Esophagus squamous epithelium (tissue), 5 donors: Measurements from ENCODE around the gene PTPRJ. TPM values are rescaled to one million over a fixed set of nuclear protein-coding genes. Genes with fewer than 3 reads are reported as not detected.
A peak's percentile ranks its signal among the peaks of the same experiment; 100 is the strongest.

Experiments used
- DNase-seq: peaks from one replicate; lab custom pipeline; 2025; lab: John Stamatoyannopoulos, UW
- H3K27ac ChIP-seq, 4 donors: fragments of 200-600 bp; sonication (generic); one replicate each; pipeline ENCODE4 v1.5.1; 2016 to 2019; ENCODE audit warnings: mild to moderate bottlenecking in 1 of 4
- H3K27me3 ChIP-seq, 4 donors: fragments of 200-600 bp; sonication (generic); 1 replicate in 3 of 4; 2 replicates in 1 of 4; pipeline versions ENCODE4 v1.5.1 to v1.6.0; 2017 to 2021; ENCODE audit warnings: antibody characterized with exemption in 1 of 4
- H3K36me3 ChIP-seq, 3 donors: fragments of 200-600 bp; sonication (generic); one replicate each; pipeline ENCODE4 v1.5.1; 2016 to 2019
- H3K4me1 ChIP-seq, 3 donors: fragments of 200-600 bp; sonication (generic); one replicate each; pipeline ENCODE4 v1.5.1; 2017 to 2019
- H3K4me3 ChIP-seq, 4 donors: fragments of 200-600 bp; sonication (generic); 1 replicate in 3 of 4; 2 replicates in 1 of 4; pipeline ENCODE4 v1.5.1; 2016 to 2019; ENCODE audit warnings: mild to moderate bottlenecking in 2 of 4, moderate library complexity in 1 of 4
- H3K9me3 ChIP-seq, 3 donors: fragments of 200-600 bp; sonication (generic); one replicate each; pipeline ENCODE4 v1.5.1; 2016 to 2019
- POLR2A ChIP-seq, 4 donors: fragments of 450-650 bp; IDR thresholded peaks; one replicate each; pipeline ENCODE4 v1.6.1; 2017; ENCODE audit warnings: antibody characterized with exemption in 4 of 4, mild to moderate bottlenecking in 4 of 4, moderate library complexity in 3 of 4
- WGBS, 2 donors: methylation state at CpG; one replicate each; pipeline ENCODE4 v1.1.5; 2018; 5-methylcytosine and 5-hydroxymethylcytosine counted together
- intact Hi-C: fragments of 100-400 bp; cut with DNase I; formaldehyde crosslinking; loops from one replicate; pipeline ENCODE4 v1.15.0; 2022
- total RNA-seq, 4 donors: library from RNA; depleted of rRNA; stranded (reverse); fragments of >200 nt; gene quantifications; one replicate each; pipeline ENCODE4 v1.1.0, GENCODE V29; 2016
- TF ChIP-seq, protein P1 (sequence below), 6 experiments: fragments of 450-650 bp in 4 of 6; fragments of 200-600 bp in 2 of 6; sonication (generic) in 2 of 6; IDR thresholded peaks; one replicate each; pipeline ENCODE4 v1.5.1; 2016 to 2019; ENCODE audit warnings: antibody characterized with exemption in 6 of 6, mild to moderate bottlenecking in 4 of 6, moderate library complexity in 4 of 6
- donor health status: DM: yes; HTN: yes; CAD: no.

PTPRJ gene
- total RNA-seq, 4 donors from 2014 or later = 1.7 to 11.6 (median 3.4) TPM

DNA sequence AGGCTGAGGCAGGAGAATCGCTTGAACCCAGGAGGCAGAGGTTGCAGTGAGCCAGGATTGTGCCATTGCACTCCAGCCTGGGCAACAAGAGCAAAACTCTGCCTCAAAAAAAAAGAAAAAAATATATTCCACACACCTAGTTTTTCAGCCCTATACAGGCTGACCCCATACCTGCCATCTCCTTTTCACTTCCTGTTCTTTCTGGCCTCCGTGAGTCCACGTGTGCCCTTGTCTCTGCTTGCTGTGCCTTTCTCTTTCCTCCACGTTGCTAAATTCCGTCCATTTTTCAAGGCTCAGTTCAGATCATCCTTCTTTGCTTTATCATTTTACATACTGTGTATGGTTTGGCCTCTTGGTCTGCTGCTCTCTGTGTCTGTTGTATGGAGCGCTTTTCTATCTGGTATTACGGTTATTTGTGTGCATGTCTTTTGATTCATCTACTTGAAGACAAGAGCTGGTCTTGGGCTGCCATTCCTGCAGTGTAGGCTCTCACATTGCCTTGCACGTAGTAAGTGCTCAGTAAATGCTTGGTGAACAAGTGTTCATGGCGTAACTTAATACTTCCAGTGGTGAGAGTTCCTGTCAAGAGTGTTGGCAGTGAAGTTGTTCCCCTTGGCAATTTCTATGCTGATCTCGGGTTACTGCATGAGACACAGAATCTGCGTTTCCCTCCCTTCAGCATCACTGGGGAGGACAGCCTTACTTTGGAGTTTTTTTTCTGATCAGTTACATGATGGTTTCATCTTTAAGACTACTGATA, 57.5 kb downstream of the PTPRJ start:
- Histone ChIP-seq H3K36me3 (no peaks in the 10 kb centered on the region), H3K9me3 (no peaks in the 10 kb centered on the region), H3K4me3 (no peak overlapping the region), H3K27ac (no peak overlapping the region), H3K4me1 (peaks cover 0 to 18% (median 0%) of the 10 kb centered on the region in 3 donors), H3K27me3 (no peaks in the 10 kb centered on the region)
- no peak for TF ChIP-seq POLR2A (IDR thresholded peaks at IDR 0.05)
- TF ChIP-seq, protein P1, sequence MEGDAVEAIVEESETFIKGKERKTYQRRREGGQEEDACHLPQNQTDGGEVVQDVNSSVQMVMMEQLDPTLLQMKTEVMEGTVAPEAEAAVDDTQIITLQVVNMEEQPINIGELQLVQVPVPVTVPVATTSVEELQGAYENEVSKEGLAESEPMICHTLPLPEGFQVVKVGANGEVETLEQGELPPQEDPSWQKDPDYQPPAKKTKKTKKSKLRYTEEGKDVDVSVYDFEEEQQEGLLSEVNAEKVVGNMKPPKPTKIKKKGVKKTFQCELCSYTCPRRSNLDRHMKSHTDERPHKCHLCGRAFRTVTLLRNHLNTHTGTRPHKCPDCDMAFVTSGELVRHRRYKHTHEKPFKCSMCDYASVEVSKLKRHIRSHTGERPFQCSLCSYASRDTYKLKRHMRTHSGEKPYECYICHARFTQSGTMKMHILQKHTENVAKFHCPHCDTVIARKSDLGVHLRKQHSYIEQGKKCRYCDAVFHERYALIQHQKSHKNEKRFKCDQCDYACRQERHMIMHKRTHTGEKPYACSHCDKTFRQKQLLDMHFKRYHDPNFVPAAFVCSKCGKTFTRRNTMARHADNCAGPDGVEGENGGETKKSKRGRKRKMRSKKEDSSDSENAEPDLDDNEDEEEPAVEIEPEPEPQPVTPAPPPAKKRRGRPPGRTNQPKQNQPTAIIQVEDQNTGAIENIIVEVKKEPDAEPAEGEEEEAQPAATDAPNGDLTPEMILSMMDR (IDR thresholded peaks at IDR 0.05) = no peak
- intact Hi-C loops = no loop called here
- no peak for DNase-seq
- WGBS, 2 donors = 87 to 88% methylated on average over 11 of the region's 11 CpGs

GRCh38 chr11:48040830-48041444, 60.6 kb downstream of the PTPRJ start:
- no peak for DNase-seq
- no peak overlapping the region for H3K4me3 ChIP-seq
- no peaks in the 10 kb centered on the region for H3K27me3 ChIP-seq
- intact Hi-C loops = no loop called here
- no peaks in the 10 kb centered on the region for H3K9me3 ChIP-seq
- no peaks in the 10 kb centered on the region for H3K36me3 ChIP-seq
- H3K4me1 ChIP-seq = peaks cover 0 to 7% (median 3%) of the 10 kb centered on the region in 3 donors
- no peak overlapping the region for H3K27ac ChIP-seq
- TF ChIP-seq POLR2A (IDR thresholded peaks at IDR 0.05) = no peak
- TF ChIP-seq, protein P1 (IDR thresholded peaks at IDR 0.05) = no peak
- WGBS, 2 donors = 92 to 94% methylated on average over 13 of the region's 13 CpGs

GRCh38 chr11:48041877-48042695, 61.7 kb downstream of the PTPRJ start:
- no peaks in the 10 kb centered on the region for H3K36me3 ChIP-seq
- peaks cover 0 to 7% (median 3%) of the 10 kb centered on the region in 3 donors for H3K4me1 ChIP-seq

GRCh38 chr11:48043111-48043990, 63.0 kb downstream of the PTPRJ start:
- peak overlapping the region in 1 of 4 donors; percentile 7 for H3K27ac ChIP-seq
- peaks cover 0 to 7% (median 3%) of the 10 kb centered on the region in 3 donors for H3K4me1 ChIP-seq
- no peaks in the 10 kb centered on the region for H3K27me3 ChIP-seq
- H3K36me3 ChIP-seq = no peaks in the 10 kb centered on the region
- H3K4me3 ChIP-seq = no peak overlapping the region
- intact Hi-C loops = no loop called here
- no peaks in the 10 kb centered on the region for H3K9me3 ChIP-seq
- TF ChIP-seq, protein P1 (IDR thresholded peaks at IDR 0.05) = no peak
- no peak for TF ChIP-seq POLR2A (IDR thresholded peaks at IDR 0.05)
- 63 to 67% methylated on average over 8 of the region's 8 CpGs for WGBS, 2 donors
- DNase-seq = no peak

More at GRCh38 chr11:48041877-48042695, 61.7 kb downstream of the PTPRJ start:
- DNase-seq = no peak
- H3K4me3 ChIP-seq = no peak overlapping the region
- no peak overlapping the region for H3K27ac ChIP-seq
- no peaks in the 10 kb centered on the region for H3K9me3 ChIP-seq
- intact Hi-C loops = no loop called here
- no peak for TF ChIP-seq POLR2A (IDR thresholded peaks at IDR 0.05)
- TF ChIP-seq, protein P1 (IDR thresholded peaks at IDR 0.05) = no peak
- H3K27me3 ChIP-seq = no peaks in the 10 kb centered on the region
- 76 to 87% methylated on average over 5 of the region's 5 CpGs for WGBS, 2 donors
